Activated CD4-positive, alpha-beta T cell treated with anti-CD3 and anti-CD28 coated beads, Interleukin-2, Interleukin-4, amounts not matched to agents 100 ng/mL and 50 ng/mL, durations not matched to agents 16 hours and 8 hours (primary cell): ENCODE data around the gene SNED1.
"Not testable (repeated sequence)": the region's sequence is repeated elsewhere in the genome, so short reads cannot be mapped to it uniquely, and the experiment has no call there.

ENCODE experiments used
- DNase-seq: peaks from one replicate; pipeline ENCODE4 v3.0.0-alpha.2; 2020; ENCODE audit warnings: low spot score

SNED1 gene

DNA sequence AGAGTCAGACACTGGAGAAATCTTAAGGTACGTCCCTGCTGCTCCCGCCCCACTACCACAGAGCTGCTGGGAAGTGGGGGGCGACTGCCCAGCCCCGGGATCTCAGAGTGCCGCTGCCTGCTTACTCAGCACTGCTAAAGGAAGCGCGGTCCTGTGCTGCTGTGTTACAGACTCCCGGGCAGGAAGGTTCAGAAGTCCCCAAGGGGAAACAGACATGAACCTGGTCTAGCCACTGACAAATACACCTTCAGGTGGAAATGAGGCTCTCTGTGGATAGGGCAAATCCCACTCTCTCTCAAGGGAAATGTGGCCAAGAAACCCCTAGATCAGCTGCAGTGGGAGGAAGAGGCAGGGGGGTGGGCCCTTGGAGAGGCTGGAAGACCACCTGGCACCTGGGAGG lies 90.0 kb downstream of the SNED1 start:
- DNase-seq: no peak

DNA sequence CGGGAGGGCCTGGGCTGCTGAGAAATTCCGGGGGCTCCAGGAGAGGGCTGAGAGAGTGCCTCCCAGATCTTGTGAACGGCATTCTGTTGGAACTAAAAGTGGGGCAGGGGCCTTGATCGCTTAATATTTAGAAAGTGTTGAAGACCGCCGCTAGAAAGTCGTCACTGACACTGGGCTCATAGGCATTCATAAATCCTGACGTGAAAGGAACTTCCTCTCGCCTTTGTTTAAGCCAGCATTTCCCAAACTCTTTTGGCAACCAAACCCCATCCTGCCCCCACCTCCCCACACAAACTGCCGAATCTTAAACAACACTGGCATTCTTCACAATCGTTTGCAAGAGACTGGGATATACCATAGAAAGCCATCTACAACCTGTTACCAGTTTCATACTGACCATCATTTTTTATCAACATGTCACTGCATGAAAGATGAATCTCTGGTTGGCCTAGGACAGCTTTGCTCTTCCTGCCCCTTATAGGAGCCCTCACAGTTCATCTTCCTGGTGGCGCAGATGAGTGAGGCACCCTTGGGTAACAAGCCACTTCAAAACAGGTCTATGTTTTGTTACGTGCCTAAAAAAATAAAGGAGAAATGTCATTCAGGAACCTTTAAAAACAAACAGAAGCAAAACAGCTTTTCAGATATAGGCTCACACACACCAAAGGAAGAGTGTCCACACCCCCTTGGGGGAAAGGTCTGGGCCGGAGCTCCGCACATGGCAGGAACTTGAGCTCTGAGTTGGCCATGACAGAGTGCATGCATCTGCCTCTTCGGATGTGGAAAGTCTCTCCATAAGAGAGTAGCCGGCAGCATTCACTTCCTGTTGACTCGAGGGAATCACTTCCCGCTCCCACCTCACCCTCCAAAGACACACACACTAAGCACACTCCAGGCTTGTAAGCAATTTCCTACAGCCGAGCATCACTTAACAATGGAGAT lies 90.6 kb downstream of the SNED1 start:
- no peak for DNase-seq

DNA sequence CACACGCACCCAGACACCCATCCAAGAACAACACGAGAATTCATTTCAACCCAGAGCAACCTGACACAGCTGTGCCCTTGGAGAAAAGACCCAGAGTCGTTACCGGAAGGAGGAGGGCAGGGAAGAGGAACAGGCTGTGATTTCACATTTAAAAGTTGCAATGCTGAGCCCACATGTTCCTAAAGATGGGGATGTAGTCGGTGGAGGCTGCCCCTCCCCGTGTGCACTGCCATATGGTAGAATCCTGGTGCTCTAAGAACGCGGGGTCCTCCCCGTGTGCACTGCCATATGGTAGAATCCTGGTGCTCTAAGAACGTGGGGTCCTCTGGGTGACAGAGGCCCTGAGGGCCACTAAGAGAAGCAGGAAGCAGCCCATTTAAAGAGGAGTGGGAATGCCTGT lies 92.8 kb downstream of the SNED1 start:
- no peak for DNase-seq

DNA sequence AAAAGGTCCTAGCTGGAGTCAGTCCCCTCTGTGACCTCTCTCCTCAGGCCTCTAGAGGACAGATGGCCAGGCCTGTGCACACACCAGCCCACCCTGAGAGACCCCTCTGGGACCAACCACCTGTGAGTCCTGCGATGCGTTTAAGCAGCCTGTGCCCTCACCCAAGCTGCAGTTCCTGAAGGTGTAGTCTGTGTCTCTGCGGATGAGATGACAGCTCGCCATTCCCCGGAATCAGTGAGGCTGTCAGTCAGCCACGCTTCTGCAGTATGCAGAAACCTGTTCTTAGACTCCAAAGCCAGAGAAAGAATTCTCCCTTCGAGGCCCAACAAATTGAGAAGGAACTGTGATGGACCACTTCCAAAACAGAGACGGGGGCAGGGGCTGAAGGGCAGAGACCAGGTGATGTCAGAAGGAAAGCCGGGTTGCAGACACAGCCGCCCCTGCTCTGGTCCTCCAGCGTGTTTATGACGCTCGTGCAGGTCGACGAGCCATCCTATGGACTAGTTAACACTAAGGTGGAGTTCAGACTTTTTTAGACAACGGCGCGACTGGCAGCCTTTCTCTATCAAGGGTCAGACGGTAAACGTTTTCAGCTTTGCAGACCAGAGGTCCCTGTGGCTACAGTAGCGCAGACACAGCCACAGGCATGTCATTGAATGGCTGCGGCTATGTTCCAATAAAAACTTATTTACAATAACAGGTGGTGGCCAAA lies 93.5 kb downstream of the SNED1 start:
- DNase-seq: no peak

DNA sequence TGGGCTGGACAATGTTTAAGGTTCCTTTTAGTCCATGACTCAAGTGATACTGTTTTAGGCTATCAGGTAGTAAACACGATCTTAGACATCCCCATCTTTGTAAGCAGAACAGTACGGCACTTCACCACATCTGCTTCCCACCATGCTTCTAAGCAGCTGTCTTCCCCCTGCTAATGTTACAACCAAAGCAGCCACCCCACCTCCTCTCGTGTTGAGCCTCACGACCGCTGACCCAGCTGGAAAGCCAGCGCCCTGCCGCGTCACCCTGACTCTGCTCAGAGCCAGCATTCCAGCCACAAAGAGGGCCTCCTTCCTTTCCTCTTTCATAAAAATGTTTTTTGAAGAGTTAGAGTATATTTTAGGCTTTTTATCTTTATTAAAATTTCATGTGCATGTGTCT lies 94.3 kb downstream of the SNED1 start:
- no peak for DNase-seq

DNA sequence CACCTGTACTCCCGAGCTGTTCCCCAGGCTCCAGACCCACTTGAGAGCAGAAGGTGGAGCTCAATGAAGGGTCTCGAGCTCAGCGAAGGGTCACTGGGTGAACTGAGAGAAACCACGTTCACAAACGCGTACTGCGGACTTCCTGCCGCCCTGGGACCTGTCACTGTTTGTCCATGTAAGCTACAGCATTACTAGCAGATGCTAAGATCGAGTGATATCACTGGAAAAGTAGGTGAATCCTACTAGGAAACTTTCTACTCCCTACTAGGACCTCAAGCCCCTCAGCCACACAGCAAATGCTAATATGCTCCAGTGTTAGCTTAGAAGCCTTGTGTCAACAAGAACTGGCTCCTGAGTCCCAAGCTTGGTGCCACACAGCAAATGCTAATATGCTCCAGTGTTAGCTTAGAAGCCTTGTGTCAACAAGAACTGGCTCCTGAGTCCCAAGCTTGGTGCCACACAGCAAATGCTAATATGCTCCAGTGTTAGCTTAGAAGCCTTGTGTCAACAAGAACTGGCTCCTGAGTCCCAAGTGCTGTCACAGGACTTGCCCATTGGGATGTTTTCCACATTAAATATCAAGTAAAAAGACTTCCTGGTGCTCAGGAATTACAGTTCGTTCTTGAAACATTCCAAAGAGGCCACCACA lies 94.8 kb downstream of the SNED1 start:
- DNase-seq: not testable (repeated sequence)

DNA sequence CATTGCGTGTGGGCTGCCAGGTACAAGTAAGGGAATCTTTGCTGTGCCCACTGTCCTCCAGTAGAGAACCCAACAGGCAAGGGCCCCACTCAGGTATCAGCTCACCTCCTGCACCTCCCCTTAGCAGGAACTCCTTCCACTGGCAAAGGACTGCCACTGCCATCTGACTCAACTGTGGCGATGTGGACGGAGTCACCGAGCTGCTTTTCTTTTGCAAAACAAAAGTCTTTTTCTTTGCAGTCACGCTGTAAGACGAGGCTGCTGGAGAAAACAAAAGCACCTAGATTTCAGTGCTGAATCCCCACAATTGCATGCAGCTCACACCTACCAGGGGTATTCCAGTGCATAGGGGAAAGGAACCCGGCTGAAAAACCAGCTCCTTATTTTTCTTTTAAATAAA lies 95.8 kb downstream of the SNED1 start:
- DNase-seq: no peak

DNA sequence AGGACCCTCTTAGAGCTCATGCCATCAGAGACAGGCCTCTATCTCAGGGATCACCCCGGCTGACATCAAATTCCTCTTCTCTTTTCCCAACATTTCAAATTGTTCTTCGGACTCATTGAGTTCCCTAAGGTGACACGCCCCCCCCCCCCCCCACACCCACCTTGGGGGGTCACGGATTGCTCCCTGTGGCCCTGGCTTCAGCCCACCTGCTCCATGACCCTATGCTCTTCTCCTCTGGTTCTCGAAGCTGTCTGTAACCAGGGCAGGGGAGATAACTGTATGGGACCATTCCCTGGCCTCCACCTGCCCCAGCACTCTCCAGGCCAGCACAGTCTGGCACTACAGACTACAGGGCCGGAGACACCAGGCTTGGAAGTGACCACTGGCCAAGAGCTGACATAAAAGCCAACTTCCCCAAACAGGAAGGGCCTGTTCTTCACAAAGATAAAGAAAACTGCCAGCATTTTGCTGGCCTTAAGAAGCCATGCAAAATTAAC lies 96.6 kb downstream of the SNED1 start:
- DNase-seq: no peak

DNA sequence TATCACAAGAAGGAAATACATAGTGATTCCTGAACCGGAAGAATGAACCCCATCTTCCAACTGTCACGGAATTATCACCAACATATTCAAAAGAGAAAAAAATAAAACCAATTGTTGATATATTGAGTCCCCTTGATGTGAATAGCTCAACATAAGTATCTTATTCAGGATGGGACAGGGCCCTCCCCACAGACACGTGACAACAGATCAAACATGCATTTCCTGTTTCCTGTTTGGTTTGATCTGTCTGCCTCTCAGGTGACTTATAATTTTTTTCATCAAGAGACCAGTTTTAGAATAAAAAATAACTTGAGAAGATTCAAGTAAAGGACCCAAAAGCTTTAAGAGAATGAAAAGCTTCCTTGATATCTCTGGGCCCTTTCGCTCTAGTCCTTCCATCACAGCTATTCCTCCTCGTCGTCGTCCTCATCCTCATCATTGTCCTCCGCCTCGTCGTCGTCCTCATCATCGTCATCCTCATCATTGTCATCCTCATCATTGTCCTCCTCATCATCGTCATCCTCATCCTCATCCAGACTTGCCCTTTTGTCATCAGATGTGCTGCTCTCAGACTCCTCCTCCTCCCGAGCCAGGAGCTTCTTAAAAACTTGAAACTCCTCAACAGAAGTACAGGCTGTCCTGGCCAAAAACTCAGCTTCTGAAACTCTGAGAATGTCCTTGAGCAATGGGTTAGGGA lies 97.3 kb downstream of the SNED1 start:
- peak; percentile 33 for DNase-seq

DNA sequence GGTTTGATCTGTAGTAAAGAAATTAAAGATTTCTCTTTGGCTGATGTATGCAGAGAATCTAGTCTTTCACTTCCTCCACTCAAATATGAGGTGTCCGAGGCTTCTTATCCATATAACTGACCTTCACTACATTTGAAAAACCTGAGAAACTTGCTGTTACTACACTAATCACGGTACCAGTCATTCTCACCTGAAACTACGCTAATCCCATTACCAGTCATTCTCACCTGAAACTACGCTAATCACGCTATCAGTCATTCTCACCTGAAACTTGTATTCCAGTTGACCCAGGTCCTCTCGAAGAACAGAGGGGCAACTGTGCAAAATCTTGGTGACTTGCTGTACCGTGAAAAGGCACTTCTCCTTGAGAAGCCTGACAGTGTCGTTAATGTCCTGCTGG lies 98.6 kb downstream of the SNED1 start:
- DNase-seq: peak; percentile 53

DNA sequence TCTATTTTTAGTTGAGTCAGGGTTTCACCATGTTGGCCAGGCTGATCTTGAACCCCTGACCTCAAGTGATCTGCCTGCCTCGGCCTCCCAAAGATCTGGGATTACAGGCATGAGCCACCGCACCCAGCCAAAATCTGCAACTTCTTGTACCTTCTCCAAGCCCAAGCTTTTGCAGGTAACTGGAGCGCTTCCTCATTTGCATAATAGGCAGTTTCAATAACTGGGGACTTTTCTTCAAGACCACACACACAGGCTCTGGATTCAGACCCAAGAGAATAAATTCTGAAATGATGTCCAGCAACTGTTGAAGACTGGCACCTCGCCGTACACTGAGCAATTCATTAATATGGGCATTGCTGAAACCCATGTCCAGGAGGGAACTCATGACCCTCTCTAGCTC lies 100.8 kb downstream of the SNED1 start:
- DNase-seq: no peak

DNA sequence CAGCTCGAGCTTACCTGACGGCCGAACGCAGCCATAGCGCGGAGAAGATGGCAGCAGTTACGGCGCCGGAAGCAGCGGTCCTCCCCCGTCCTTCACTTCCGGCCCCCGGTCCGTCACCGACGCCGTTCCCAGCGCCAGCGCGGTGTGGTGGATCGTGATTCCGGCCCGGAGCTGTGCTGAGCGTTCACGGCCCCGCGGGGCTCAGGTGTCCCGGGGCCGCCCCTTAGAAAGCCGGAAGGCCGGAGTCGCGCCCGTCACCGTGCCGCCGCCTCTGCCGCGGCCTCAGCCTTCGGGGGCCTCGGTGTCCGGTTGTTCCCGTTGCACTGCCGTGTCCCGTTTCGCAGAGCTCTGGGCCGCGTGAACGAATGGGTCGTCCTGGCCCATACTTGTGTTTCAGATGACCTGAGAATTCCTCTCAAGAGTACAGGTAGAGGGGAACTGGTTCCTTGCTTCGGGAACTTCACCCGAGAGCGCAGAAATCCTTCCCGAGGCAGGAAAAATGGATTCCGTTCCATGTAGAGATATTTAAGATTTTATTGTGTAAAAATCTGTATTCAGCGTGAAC lies 103.9 kb downstream of the SNED1 start, which contains the start of gene MTERF4:
Gene MTERF4, minus strand, starts transcription at position 49 of the 565 bp plus-strand sequence. Its CDS starts 14 bp downstream, at position 35.
- DNase-seq: peak; percentile 90

DNA sequence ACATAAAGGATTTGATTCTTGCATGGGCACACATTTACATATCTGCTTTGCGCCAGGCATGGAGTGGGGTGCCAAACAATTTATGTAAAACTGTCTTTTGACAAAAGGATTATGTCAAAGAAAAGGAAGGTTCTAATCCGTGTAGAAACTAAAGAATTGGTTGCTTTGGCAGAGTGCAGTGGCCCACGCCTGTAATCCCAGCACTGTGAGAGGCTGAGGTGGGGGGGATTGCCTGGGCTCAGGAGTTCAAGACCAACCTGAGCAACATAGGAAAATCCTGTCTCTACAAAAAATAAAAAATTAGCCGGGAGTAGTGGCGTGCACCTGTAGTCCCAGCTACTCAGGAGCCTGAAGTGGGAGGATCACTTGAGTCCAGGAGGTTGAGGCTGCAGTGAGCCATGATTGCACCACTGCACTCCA lies 104.8 kb downstream of the SNED1 start:
- no peak for DNase-seq

DNA sequence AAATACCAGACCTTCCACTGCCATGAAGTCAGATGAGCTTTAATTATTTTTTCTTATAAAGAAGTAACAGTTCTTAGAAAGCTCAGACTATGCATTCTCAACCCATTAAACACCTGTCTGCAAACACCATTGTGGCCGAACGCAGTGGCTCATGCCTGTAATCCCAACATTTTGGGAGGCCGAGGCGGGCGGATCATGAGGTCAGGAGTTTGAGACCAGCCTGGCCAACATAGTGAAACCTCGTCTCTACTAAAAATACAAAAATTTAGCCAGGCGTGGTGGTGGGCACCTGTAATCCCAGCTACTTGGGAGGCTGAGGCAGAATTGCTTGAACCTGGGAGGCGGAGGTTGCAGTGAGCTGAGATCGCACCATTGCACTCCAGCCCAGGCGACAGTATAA lies 106.2 kb downstream of the SNED1 start:
- not testable (repeated sequence) for DNase-seq

DNA sequence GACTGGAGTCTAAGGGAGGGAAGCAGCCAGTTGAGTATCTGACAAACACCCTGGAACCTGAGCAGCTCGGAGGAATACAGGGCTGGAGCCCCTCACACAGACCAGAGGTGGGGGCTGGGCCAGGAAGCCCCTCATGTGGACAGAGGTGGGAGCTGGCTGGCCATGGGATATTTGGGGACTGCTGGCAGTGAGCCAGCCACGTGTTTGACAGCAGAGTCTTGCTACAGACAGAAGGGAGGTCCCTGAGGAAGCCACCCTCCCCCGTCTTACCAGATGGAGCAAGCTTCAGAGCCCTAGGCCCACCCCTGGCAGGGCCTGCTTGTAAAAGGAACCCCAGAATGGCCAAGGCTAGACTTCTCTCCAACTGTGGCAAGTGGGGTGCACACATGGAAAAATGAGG lies 107.2 kb downstream of the SNED1 start:
- DNase-seq: no peak

DNA sequence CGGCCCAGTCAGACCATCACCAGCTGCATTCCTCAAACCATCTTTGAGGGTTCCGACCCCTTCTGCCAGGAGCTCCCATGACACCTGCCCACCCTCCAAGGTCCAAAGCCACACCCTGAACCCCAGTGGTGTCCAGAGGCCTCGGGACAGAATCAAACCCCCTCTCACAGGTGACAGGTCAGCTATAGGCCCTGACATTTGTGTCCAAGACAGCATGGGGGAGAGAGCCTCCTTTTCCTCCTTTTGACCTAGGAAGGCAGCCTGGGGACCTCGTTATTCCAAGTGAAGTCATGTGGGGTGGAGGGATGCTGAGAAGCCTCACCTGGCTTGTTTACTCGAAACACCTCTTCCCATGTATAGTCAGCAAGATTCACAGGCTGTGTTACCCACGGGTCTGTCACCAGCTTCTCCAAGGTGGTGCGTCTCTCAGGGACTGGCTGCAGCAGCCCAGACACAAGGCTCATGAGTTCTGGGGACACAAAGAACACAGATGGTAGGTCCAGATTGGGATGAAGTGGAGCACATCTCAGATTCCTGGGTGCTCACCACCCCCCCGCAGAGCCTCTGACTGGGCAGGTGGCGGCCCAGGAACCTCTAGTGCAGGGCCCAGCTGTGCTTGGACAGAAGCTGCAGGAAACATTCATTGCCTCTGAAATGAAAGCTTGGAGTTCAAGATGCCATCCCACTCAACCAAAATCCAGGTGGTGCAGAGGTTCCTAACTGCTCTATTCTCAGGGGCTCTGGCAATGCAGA lies 108.8 kb downstream of the SNED1 start:
- no peak for DNase-seq

DNA sequence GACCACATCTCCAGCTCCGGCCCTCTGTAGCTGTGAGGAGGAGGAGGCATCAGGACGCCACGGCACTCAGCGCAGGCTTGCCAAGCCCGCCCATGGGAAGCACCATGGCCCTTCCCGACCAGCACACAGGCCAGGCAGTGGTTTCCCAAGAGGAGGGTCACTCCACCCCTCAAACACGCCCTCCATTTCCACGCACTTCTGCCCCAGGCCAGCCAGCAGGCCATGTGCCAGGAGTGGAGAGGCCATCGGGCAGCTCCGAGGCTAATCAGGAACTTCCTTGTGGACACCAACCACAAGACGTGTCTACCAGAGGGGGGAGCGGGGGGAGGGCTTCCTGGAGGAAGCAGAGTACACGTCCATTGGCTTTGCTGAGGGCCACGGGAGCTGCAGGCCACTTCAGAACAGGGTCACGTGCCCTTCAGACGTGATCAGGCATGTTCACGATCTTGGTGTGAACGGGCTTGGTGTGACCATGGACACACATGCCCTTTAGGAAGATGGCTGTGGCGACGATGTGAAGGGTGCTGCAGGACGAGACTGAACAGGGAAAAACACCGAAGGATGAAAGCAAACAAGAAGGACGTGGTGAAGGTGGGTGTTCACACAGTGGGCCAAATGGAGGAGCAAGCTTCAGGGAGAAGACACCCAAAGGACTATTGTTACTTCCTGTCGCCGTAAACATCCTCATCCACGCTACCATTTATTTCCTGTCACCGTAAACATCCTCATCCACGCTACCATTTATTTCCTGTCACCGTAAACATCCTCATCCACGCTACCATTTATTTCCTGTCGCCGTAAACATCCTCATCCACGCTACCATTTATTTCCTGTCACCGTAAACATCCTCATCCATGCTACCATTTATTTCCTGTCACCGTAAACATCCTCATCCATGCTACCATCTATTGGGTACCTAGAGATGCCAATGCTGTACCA lies 110.1 kb downstream of the SNED1 start:
- peak; percentile 19 for DNase-seq

DNA sequence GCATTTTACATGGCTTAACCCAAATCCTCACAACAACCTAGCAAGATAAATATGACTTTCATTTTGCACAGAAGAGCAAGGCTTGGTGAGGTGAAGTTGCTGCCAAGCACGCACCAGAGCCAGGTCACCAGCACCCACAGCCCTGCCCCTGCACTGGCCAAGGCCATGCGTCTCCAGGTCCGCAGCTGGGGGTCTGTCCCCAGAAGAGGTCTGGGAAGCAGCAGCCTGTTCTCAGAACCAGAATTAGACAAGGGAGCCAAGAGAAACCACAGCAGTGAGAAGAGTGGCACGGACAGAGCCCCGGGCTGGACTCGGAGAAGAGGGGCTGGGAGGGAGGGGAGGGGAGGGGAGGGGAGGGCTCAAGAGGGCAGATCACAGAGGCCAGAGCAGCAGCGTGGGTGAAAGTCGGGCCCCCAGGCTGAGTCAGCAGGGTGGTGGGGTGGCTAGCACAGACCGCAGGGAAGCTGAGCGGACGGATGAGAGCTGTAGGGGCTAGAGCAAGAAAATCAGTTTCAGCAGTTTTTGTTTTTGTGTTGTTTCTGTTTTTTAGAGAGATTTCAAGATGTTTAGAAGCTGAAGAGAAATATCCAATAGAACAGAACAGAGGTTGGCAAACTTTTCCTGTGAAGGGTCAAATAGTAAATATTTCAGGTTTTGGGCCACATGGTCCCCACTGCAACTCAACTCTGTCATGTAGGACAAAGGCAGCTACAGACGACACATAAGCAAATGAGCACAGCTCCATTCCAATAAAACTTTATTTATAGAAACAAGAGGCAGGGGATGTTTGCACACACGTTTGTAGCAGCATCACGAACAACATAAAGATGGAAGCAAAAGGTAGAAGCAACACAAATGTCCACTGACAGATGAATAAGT lies 111.0 kb downstream of the SNED1 start:
- DNase-seq: no peak
